Fibroblast of lung (primary cell): ENCODE measurements around the gene STRIP2.
A peak's percentile ranks its signal among the peaks of the same experiment; 100 is the strongest.

Experiments used
- EZH2 ChIP-seq: IDR thresholded peaks from 2 replicates; pipeline ENCODE4 v1.5.1; 2012; ENCODE audit warnings: low read length, control low read depth, mild to moderate bottlenecking; ENCODE audit errors: missing control alignments
- TF ChIP-seq, protein P1 (sequence below), 2 donors: IDR thresholded peaks in 1 of 2; conservative IDR thresholded peaks in 1 of 2; 1 replicate in 1 of 2; 2 replicates in 1 of 2; pipeline ENCODE4 v1.5.1; 2011 to 2012; ENCODE audit warnings: low read length in 2 of 2, control low read depth in 1 of 2, inconsistent platforms in 1 of 2, low read depth in 1 of 2, mild to moderate bottlenecking in 1 of 2

DNA sequence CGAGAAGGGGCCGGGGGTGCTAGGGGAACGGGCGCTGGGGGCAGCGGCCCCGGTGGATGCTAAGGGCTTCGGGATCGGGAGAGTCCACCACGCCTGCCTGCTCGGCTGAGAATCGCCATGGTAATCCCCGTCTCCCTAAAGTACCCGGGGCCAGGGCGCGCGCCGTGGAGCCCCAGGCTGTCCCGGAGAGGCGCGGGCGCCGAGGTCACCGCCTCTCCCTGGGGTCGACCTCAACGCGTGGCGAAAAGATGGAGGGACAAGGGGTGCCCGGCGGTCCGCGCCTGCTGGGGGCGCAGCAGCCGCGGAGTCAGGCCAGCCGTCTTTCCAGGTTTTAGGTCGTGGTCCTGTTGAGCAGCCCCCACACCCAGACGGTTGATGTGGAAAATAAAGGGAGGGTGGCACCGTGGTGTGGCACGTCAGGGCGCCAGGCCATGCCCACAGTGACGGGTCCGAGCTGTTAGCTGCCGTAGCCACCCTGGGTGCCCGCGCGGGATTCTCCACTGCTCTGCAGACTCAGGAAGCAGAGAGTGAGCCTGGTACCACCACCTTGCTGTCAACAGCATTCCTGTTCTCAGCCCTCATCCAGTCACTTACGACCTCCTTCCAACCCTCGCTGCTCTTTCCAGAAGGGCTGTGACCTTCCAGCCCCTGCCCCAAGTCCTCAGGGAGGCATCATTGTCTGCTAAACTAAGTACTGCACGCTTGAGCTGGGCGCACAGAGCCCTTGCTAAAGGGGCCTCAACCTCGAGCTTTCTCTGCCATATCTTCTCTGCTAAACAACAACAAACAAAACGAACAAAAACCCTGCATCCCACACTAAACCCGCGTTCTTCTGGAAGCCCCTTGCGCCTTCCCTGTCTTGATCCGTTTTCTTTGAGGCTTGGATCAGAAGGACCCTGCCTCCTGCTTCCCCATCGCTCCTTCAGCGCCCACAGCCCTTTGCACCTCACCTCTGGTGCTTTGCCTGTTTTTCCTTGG is 68.8 kb downstream of the STRIP2 start:
- TF ChIP-seq, protein P1, sequence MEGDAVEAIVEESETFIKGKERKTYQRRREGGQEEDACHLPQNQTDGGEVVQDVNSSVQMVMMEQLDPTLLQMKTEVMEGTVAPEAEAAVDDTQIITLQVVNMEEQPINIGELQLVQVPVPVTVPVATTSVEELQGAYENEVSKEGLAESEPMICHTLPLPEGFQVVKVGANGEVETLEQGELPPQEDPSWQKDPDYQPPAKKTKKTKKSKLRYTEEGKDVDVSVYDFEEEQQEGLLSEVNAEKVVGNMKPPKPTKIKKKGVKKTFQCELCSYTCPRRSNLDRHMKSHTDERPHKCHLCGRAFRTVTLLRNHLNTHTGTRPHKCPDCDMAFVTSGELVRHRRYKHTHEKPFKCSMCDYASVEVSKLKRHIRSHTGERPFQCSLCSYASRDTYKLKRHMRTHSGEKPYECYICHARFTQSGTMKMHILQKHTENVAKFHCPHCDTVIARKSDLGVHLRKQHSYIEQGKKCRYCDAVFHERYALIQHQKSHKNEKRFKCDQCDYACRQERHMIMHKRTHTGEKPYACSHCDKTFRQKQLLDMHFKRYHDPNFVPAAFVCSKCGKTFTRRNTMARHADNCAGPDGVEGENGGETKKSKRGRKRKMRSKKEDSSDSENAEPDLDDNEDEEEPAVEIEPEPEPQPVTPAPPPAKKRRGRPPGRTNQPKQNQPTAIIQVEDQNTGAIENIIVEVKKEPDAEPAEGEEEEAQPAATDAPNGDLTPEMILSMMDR (conservative IDR thresholded peaks at IDR 0.05 in 1 of 2, IDR thresholded peaks at IDR 0.05 in 1 of 2; ENCODE audit: low read depth in 1 of 2, low read length in 2 of 2): peak in 1 of 2 donors; percentile 16
- no peak for TF ChIP-seq EZH2
